Measurements from ENCODE around the gene C16orf92.
A peak's percentile ranks its signal among the peaks of the same experiment; 100 is the strongest.

The C16orf92 gene

DNA sequence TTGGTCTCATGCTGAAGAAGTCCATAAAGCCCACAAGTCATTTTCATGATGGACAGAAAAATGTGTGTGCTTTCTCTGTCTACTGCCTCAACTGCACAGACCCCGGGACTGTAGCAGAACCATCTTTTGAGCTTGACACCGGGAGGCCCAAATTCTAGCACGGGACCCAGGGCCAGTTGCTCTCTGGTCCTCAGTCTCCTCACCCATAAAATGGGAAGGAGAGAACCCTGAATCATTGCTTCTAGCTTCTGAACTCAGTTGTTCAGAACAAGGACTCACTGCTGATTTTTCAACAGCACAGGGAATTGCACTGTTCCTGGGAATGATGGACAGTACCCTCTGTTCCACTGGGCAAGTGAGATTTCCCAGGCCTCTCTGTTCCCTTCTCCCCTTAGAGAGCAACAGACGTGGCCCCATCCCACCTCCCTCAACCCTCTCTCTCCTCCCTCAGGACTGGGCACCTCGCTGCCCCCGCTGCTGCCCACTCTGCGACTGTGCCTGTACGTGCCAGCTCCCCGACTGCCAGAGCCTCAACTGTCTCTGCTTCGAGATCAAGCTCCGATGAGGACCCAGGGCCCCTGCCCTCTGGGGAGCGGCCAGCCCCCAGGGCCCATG lies 40.4 kb downstream of the C16orf92 start:
- DNase-seq = no peak

DNA sequence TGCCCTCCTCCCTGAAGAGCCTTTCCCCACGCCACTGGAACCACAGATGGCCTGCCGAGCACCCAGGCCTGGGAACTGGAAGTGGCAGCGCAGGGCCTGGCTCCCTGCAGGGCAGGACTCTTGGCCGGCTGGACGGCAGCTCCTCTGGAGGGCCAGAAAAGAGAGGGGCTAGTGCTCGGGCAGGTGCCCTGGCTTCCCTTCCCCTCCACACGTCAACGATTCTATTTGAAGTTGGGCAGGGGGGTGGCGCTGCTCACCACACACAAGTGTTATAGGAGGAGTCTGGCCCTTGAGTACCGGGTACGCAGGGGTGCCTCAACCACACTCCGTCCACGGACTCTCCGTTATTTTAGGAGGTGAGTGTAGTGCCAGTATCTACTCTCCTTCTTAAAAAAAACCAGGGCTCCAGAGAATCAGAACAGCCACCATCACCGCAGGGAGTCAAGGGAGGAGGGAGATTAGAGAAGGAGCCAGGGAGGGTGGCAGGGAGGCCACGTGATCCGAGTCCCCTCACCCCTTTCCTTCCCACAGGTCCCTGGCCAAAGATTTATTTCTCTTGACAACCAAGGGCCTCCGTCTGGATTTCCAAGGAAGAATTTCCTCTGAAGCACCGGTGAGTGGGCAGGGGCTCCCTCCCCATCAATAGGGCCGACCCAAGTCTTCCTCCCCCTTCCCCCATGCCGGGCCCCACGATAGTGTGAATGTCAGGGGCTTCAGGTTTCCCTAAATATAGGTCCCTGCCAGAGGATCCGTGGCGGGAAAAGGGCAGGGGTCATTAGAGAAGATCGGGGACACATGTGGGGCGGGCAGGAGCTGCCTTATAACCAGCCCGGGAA lies 41.1 kb downstream of the C16orf92 start:
- peak; percentile 86 for DNase-seq

- no peak for DNase-seq
Observed at GRCh38 chr16:30064729-30065101, 41.7 kb downstream of the C16orf92 start.

- DNase-seq = peak; percentile 99
Observed at GRCh38 chr16:30065102-30065942, 42.3 kb downstream of the C16orf92 start, which contains the start of gene ALDOA. ALDOA (plus strand) TSS chr16:30065760; CDS start chr16:30066898, 1,138 bp downstream.

- DNase-seq = peak; percentile 59
Observed at GRCh38 chr16:30065943-30066760, 43.2 kb downstream of the C16orf92 start.

- DNase-seq = no peak
Observed at GRCh38 chr16:30066761-30067583, 44.0 kb downstream of the C16orf92 start.

GRCh38 chr16:30067584-30067916 lies 44.6 kb downstream of the C16orf92 start:
- no peak for DNase-seq

- no peak for DNase-seq
Observed at GRCh38 chr16:30068333-30068732, 45.3 kb downstream of the C16orf92 start.

- DNase-seq = peak; percentile 65
Observed at GRCh38 chr16:30068750-30069610, 46.0 kb downstream of the C16orf92 start.

- no peak for DNase-seq
Observed at GRCh38 chr16:30069611-30070462, 46.8 kb downstream of the C16orf92 start.

- DNase-seq = no peak
Observed at GRCh38 chr16:30070490-30070889, 47.5 kb downstream of the C16orf92 start.
